Prostate gland (tissue), 2 donors: ENCODE data around the gene ANKRD30B. TPM values are rescaled to one million over a fixed set of nuclear protein-coding genes. Genes with fewer than 3 reads are reported as not detected.
"Not testable (repeated sequence)": the region's sequence is repeated elsewhere in the genome, so short reads cannot be mapped to it uniquely, and the experiment has no call there.

Experiments used
- DNase-seq: peaks from one replicate; pipeline ENCODE4 v3.0.0-alpha.2; 2019; ENCODE audit warnings: low spot score
- H3K27ac ChIP-seq, 2 donors: fragments of 200-600 bp; sonication (generic); 2 replicates each; pipeline ENCODE4 v1.5.1; 2017 to 2019
- H3K27me3 ChIP-seq: fragments of 200-600 bp; sonication (generic); replicated peaks from 2 replicates; pipeline ENCODE4 v1.5.1; 2019; ENCODE audit not compliant: insufficient read depth
- H3K36me3 ChIP-seq, 2 donors: fragments of 200-600 bp; sonication (generic); 1 replicate in 1 of 2; 2 replicates in 1 of 2; pipeline versions ENCODE4 v1.5.1 to v1.8.1; 2017 to 2019
- H3K4me1 ChIP-seq: fragments of 200-600 bp; sonication (generic); replicated peaks from 2 replicates; pipeline ENCODE4 v1.5.1; 2019
- H3K4me3 ChIP-seq, 2 donors: fragments of 200-600 bp; sonication (generic); 2 replicates each; pipeline ENCODE4 v1.5.1; 2017 to 2019
- H3K9me3 ChIP-seq: fragments of 200-600 bp; sonication (generic); 2 replicates; pipeline ENCODE4 v1.5.1; 2017
- CTCF ChIP-seq, 4 experiments: fragments of 200-600 bp in 2 of 4; fragments of 450-650 bp in 2 of 4; sonication (generic) in 2 of 4; IDR thresholded peaks; 1 replicate in 3 of 4; 2 replicates in 1 of 4; pipeline ENCODE4 v1.5.1; 2016 to 2019; ENCODE audit warnings: antibody characterized with exemption in 4 of 4, mild to moderate bottlenecking in 2 of 4, moderate library complexity in 2 of 4
- POLR2A ChIP-seq: fragments of 450-650 bp; IDR thresholded peaks from one replicate; pipeline ENCODE4 v1.6.1; 2016; ENCODE audit warnings: antibody characterized with exemption, mild to moderate bottlenecking
- POLR2AphosphoS5 ChIP-seq: sonication (generic); formaldehyde crosslinking; IDR thresholded peaks from one replicate; pipeline ENCODE4 v1.6.1; 2017; ENCODE audit warnings: antibody characterized with exemption
- WGBS: methylation state at CpG from one replicate; pipeline ENCODE4 v1.1.5; 2018; 5-methylcytosine and 5-hydroxymethylcytosine counted together
- intact Hi-C: fragments of 100-400 bp; cut with DNase I; formaldehyde crosslinking; loops from one replicate; pipeline ENCODE4 v1.14.2; 2022
- total RNA-seq, 2 donors: library from RNA; depleted of rRNA; stranded (reverse); fragments of >200 nt; gene quantifications; one replicate each; pipeline ENCODE4 v1.1.0, GENCODE V29; 2016

Gene ANKRD30B
- total RNA-seq, 2 donors from 2014 or later: 2.5 TPM; not detected in 1

DNA sequence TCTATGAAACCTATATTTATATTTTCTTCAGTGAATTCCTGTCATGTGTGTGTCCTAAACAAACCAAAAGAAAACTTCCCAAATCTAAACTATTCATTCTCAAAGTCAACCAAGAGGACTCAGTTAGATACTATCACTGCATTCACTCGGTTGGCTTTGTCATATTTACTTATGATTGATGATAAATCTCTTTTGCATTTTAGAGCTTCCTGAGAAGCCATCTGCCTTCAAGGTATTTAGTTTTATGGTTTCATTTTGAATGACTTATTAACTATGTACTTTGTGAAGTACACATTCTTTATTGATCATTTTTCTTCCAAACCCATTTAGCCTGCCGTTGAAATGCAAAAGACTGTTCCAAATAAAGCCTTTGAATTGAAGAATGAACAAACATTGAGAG is 36.2 kb downstream of the ANKRD30B start:
- intact Hi-C loops: no loop called here
- H3K4me3 ChIP-seq: no peak overlapping the region
- DNase-seq: no peak
- H3K27ac ChIP-seq: no peak overlapping the region
- H3K4me1 ChIP-seq: no peaks in the 10 kb centered on the region
- H3K27me3 ChIP-seq: no peaks in the 10 kb centered on the region
- TF ChIP-seq CTCF (IDR thresholded peaks at IDR 0.05) (no peak), POLR2AphosphoS5 (no peak), POLR2A (no peak)
- no peaks in the 10 kb centered on the region for H3K36me3 ChIP-seq
- WGBS: 27% methylated on average over 2 of the region's 2 CpGs
- H3K9me3 ChIP-seq: no peaks in the 10 kb centered on the region

DNA sequence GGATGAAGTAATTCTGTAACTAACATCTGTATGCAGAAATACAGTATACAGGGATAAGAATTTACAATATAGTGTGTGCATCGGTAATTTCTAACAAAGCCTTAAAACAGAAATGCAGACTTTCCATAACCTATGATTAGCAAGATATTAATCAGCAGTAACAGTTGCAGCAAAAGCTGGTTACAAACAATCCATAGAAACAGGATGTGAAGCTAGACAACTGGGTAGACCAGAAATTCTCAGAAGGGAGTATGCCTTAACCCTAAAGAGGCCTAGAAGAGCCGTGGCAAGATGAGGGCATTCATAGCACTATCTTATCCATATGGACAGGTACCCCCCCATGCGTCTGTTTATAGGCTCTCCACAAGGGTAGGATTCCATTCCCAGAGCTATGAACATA is 48.9 kb downstream of the ANKRD30B start:
- H3K4me3 ChIP-seq, H3K27ac ChIP-seq, H3K36me3 ChIP-seq, H3K9me3 ChIP-seq, intact Hi-C loops, DNase-seq, H3K4me1 ChIP-seq, H3K27me3 ChIP-seq: not testable (repeated sequence)
- WGBS: 92% methylated on average over 3 of the region's 3 CpGs

DNA sequence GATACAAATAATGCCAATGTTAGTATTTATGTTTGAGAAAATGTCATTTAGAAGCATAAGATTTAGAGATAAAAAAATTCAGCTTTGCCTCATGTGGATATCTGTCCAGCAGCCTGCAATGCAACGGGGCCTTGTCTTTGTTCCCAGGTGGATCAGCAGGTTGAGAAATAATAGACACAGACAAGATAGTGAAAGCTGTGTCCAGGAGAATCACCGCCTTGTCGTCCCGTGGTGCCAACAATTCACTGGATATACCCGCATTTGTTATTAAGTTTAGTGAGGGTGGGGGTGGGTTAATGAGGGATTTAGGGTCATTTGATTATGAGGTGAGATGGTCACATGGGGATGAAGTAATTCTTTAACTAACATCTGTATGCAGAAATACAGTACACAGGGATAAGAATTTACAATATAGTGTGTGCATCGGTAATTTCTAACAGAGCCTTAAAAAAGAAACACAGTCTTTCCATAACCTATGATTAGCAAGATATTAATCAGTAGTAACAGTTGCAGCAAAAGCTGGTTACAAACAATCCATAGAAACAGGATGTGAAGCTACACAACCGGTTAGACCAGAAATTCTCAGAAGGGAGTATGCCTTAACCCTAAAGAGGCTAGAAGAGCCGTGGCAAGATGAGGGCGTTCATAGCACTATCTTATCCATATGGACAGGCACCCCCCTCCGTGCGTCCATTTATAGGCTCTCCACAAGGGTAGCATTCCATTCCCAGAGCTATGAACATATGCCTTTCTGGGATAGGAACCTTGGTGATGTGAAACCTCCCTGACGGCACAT is 50.2 kb downstream of the ANKRD30B start:
- H3K4me3 ChIP-seq, H3K36me3 ChIP-seq, intact Hi-C loops, H3K9me3 ChIP-seq, H3K4me1 ChIP-seq, H3K27ac ChIP-seq, H3K27me3 ChIP-seq, DNase-seq: not testable (repeated sequence)
- 63% methylated on average over 12 of the region's 12 CpGs for WGBS

DNA sequence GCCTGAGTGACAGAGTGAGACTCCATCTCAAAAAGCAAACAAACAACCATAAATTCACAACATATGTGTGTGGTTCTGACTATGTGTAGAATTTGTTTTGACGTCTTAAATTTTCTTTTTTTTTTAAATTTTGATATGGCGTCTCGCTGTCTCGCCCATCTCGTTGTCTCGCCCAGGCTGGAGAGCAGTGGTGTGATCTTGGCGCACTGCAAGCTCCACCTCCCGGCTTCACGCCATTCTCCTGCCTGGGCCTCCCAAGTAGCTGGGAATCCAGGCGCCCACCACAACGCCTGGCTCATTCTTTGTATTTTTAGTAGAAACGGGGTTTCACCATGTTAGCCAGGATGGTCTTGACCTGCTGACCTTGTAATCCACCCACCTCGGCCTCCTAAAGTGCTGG is 63.1 kb downstream of the ANKRD30B start:
- H3K36me3 ChIP-seq, H3K4me1 ChIP-seq, H3K9me3 ChIP-seq, DNase-seq, H3K27me3 ChIP-seq, H3K27ac ChIP-seq, intact Hi-C loops, H3K4me3 ChIP-seq: not testable (repeated sequence)
- 93% methylated on average over 13 of the region's 13 CpGs for WGBS

- 86% methylated on average over 2 of the region's 2 CpGs for WGBS
- H3K27ac ChIP-seq, H3K27me3 ChIP-seq, DNase-seq, H3K4me1 ChIP-seq, H3K4me3 ChIP-seq, H3K9me3 ChIP-seq, intact Hi-C loops, H3K36me3 ChIP-seq: not testable (repeated sequence)
Measured at GRCh38 chr18:14826972-14827632, 79.1 kb downstream of the ANKRD30B start.

DNA sequence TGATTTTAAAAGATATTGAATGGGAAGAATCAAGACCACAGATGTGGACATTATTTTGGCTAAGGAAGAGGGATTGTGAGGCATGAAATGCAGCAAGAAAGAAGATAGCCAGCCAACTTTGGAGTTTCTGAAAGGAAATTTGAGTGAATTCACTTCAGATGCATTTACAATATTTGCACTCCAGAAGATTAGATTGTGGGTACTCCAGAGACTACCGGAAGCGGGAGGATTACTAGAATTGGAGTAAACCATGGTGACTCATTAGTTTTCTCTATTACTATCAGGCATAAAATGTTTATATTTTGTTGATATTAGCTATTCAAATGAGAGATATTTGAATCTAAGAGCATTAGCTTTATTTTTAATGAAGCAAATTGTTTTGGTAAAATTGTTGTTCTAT is 93.6 kb downstream of the ANKRD30B start:
- 86% methylated on average over 2 of the region's 2 CpGs for WGBS
- H3K4me3 ChIP-seq, H3K4me1 ChIP-seq, intact Hi-C loops, H3K36me3 ChIP-seq, H3K27me3 ChIP-seq, H3K9me3 ChIP-seq, DNase-seq, H3K27ac ChIP-seq: not testable (repeated sequence)

DNA sequence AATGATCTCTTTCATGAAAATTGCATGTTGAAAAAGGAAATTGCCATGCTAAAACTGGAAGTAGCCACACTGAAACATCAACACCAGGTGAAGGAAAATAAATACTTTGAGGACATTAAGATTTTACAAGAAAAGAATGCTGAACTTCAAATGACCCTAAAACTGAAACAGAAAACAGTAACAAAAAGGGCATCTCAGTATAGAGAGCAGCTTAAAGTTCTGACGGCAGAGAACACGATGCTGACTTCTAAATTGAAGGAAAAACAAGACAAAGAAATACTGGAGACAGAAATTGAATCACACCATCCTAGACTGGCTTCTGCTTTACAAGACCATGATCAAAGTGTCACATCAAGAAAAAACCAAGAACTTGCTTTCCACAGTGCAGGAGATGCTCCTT is 103.6 kb downstream of the ANKRD30B start:
- H3K27ac ChIP-seq, DNase-seq, intact Hi-C loops, H3K4me1 ChIP-seq, H3K4me3 ChIP-seq, H3K9me3 ChIP-seq, H3K36me3 ChIP-seq, H3K27me3 ChIP-seq: not testable (repeated sequence)
- 20% methylated on average over 2 of the region's 2 CpGs for WGBS

GRCh38 chr18:14855634-14856033 is 107.7 kb downstream of the ANKRD30B start:
- H3K27ac ChIP-seq, H3K4me3 ChIP-seq, intact Hi-C loops, H3K9me3 ChIP-seq, H3K27me3 ChIP-seq, DNase-seq, H3K4me1 ChIP-seq, H3K36me3 ChIP-seq: not testable (repeated sequence)
- WGBS: 60% methylated on average over 5 of the region's 17 CpGs

DNA sequence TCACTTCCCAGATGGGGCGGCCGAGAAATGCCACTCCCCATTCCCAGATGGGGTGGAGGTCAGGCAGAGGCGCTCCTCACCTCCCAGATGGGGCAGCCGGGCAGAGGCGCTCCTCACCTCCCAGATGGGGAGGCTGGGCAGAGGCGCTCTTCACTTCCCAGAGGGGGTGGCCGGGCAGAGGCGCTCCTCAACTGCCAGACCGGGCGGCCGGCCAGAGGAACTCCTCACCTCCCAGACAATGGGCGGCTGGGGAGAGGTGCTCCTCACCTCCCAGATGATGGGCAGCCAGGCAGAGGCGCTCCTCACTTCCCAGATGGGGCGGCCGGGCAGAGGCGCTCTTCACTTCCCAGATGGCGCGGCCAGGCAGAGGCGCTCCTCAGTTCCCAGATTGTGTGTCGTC is 108.3 kb downstream of the ANKRD30B start:
- H3K4me1 ChIP-seq, H3K4me3 ChIP-seq, H3K9me3 ChIP-seq, H3K36me3 ChIP-seq, H3K27ac ChIP-seq, intact Hi-C loops, DNase-seq, H3K27me3 ChIP-seq: not testable (repeated sequence)
- 100% methylated on average over 4 of the region's 20 CpGs for WGBS

DNA sequence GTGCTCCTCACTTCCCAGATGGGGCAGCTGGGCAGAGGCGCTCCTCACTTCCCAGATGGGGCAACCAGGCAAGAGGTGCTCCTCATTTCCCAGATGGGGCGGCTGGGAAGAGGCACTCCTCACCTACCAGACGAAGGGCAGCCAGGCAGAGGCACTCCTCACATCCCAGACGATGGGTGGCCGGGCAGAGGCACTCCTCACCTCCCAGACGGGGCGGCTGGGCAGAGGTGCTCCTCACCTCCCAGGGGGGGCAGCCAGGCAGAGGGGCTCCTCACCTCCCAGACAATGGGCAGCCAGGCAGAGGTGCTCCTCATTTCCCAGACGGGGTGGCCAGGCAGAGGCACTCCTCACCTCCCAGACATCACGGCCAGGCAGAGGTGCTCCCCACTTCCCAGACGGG is 110.5 kb downstream of the ANKRD30B start:
- WGBS: no CpG with 5 or more reads among the region's 10 CpGs
- H3K4me3 ChIP-seq, H3K27ac ChIP-seq, DNase-seq, intact Hi-C loops, H3K27me3 ChIP-seq, H3K4me1 ChIP-seq, H3K36me3 ChIP-seq, H3K9me3 ChIP-seq: not testable (repeated sequence)

DNA sequence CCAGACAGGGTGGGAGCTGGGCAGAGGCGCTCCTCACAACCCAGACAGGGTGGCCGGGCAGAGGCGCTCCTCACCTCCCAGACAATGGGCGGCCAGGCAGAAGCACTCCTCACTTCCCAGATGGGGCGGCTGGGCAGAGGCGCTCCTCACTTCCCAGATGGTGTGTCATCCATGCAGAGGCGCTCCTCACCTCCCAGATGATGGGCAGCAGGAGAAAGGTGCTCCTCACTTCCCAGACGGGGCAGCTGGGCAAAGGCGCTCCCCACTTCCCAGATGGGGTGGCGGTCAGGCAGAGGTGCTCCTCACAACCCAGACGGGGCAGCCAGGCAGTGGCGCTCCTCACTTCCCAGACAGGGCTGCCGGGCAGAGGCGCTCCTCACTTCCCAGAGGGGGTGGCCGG is 112.0 kb downstream of the ANKRD30B start:
- not testable (repeated sequence) for H3K36me3 ChIP-seq

More for the DNA sequence above, 112.0 kb downstream of the ANKRD30B start:
- intact Hi-C loops, H3K27ac ChIP-seq, H3K27me3 ChIP-seq, DNase-seq, H3K9me3 ChIP-seq, H3K4me1 ChIP-seq, H3K4me3 ChIP-seq: not testable (repeated sequence)
- 76% methylated on average over 4 of the region's 15 CpGs for WGBS
